ENCODE results near the gene DTYMK. TPM values are rescaled to one million over a fixed set of nuclear protein-coding genes. Genes with fewer than 3 reads are reported as not detected.

DTYMK gene
- total and polyA plus RNA-seq, 2 experiments from 2014 or later = 20.7 to 55.5 TPM

GRCh38 chr2:241660593-241661213, 25.9 kb downstream of the DTYMK start:
- DNase-seq (ENCODE audit: low spot score) = no peak
- Histone ChIP-seq H3K4me2 (no peak overlapping the region), H3K27me3 (no peaks in the 10 kb centered on the region), H3K79me2 (no peaks in the 10 kb centered on the region), H4K20me1 (ENCODE audit: insufficient read depth, poor library complexity, severe bottlenecking) (no peaks in the 10 kb centered on the region), H3K36me3 (replicated peaks; ENCODE audit: insufficient read depth, low read depth) (no peaks in the 10 kb centered on the region), H3K27ac (no peak overlapping the region), H3K4me1 (ENCODE audit: insufficient read depth) (no peaks in the 10 kb centered on the region), H3K9me2 (replicated peaks; ENCODE audit: insufficient read depth) (no peaks in the 10 kb centered on the region), H3K4me3 (no peak overlapping the region), H3K9me3 (ENCODE audit: low read depth) (no peaks in the 10 kb centered on the region), H2AFZ (no peak overlapping the region)
- 96% methylated on average over 14 of the region's 14 CpGs for WGBS (ENCODE audit: low lambda C conversion rate, missing lambda C conversion rate)
- TF ChIP-seq EZH2phosphoT487 (IDR thresholded peaks at IDR 0.05; ENCODE audit: low read depth, severe bottlenecking, unreplicated experiment) = no peak
- TF ChIP-seq CTCF (IDR thresholded peaks at IDR 0.05; ENCODE audit: poor library complexity) = no peak
- TF ChIP-seq EZH2 (IDR thresholded peaks at IDR 0.05; ENCODE audit: borderline replicate concordance) = no peak

- Histone ChIP-seq H3K4me3 (no peak overlapping the region), H3K9me3 (ENCODE audit: low read depth) (no peaks in the 10 kb centered on the region), H3K4me2 (no peak overlapping the region), H3K36me3 (replicated peaks; ENCODE audit: insufficient read depth, low read depth) (no peaks in the 10 kb centered on the region), H3K4me1 (ENCODE audit: insufficient read depth) (no peaks in the 10 kb centered on the region), H2AFZ (no peak overlapping the region), H4K20me1 (ENCODE audit: insufficient read depth, poor library complexity, severe bottlenecking) (no peaks in the 10 kb centered on the region), H3K79me2 (no peaks in the 10 kb centered on the region), H3K9me2 (replicated peaks; ENCODE audit: insufficient read depth) (no peaks in the 10 kb centered on the region), H3K27ac (no peak overlapping the region), H3K27me3 (no peaks in the 10 kb centered on the region)
- peak; percentile 74 for DNase-seq (ENCODE audit: low spot score)
- 65% methylated on average over 26 of the region's 26 CpGs for WGBS (ENCODE audit: low lambda C conversion rate, missing lambda C conversion rate)
- TF ChIP-seq EZH2 (IDR thresholded peaks at IDR 0.05; ENCODE audit: borderline replicate concordance) = no peak
- TF ChIP-seq CTCF (IDR thresholded peaks at IDR 0.05; ENCODE audit: poor library complexity) = peak; percentile 69
- TF ChIP-seq EZH2phosphoT487 (IDR thresholded peaks at IDR 0.05; ENCODE audit: low read depth, severe bottlenecking, unreplicated experiment) = no peak
These were observed 27.4 kb downstream of the DTYMK start for GRCh38 chr2:241659150-241659739.

- Histone ChIP-seq H3K4me3 (no peak overlapping the region), H2AFZ (no peak overlapping the region), H3K36me3 (replicated peaks; ENCODE audit: insufficient read depth, low read depth) (no peaks in the 10 kb centered on the region), H3K79me2 (no peaks in the 10 kb centered on the region), H4K20me1 (ENCODE audit: insufficient read depth, poor library complexity, severe bottlenecking) (no peaks in the 10 kb centered on the region), H3K9me3 (ENCODE audit: low read depth) (no peaks in the 10 kb centered on the region), H3K27me3 (no peaks in the 10 kb centered on the region), H3K4me1 (ENCODE audit: insufficient read depth) (no peaks in the 10 kb centered on the region), H3K27ac (no peak overlapping the region), H3K4me2 (no peak overlapping the region), H3K9me2 (replicated peaks; ENCODE audit: insufficient read depth) (no peaks in the 10 kb centered on the region)
- DNase-seq (ENCODE audit: low spot score) = no peak
- TF ChIP-seq EZH2phosphoT487 (IDR thresholded peaks at IDR 0.05; ENCODE audit: low read depth, severe bottlenecking, unreplicated experiment) (no peak), EZH2 (IDR thresholded peaks at IDR 0.05; ENCODE audit: borderline replicate concordance) (no peak), CTCF (IDR thresholded peaks at IDR 0.05; ENCODE audit: poor library complexity) (no peak)
- 80% methylated on average over 4 of the region's 5 CpGs for WGBS (ENCODE audit: low lambda C conversion rate, missing lambda C conversion rate)
These were observed 28.3 kb downstream of the DTYMK start for GRCh38 chr2:241658296-241658695.

Measured in hepatocyte (in vitro differentiated cells).